ENCODE data around the gene TEKTIP1.

Gene TEKTIP1

GRCh38 chr19:3586707-3587346 lies 47.9 kb downstream of the TEKTIP1 start:
- no peak for DNase-seq

GRCh38 chr19:3589439-3589838 lies 50.5 kb downstream of the TEKTIP1 start:
- DNase-seq: no peak

GRCh38 chr19:3589949-3590348 lies 51.0 kb downstream of the TEKTIP1 start:
- no peak for DNase-seq

- no peak for DNase-seq
Measured at GRCh38 chr19:3590991-3591659, 52.2 kb downstream of the TEKTIP1 start.

- no peak for DNase-seq
Measured at GRCh38 chr19:3591876-3592613, 53.1 kb downstream of the TEKTIP1 start.

- no peak for DNase-seq
Measured at GRCh38 chr19:3593156-3593555, 54.2 kb downstream of the TEKTIP1 start.
